GM18498 (cell line): ENCODE data around the gene ATF4.
"Not testable (repeated sequence)": the region's sequence is repeated elsewhere in the genome, so short reads cannot be mapped to it uniquely, and the experiment has no call there.

Experiments used
- ATAC-seq: cut with Tn5 transposase; IDR thresholded peaks from one replicate; pipeline ENCODE4 v1.9.1; 2021; ENCODE audit warnings: mild to moderate bottlenecking, moderate library complexity; ENCODE audit not compliant: unreplicated experiment

The ATF4 gene

DNA sequence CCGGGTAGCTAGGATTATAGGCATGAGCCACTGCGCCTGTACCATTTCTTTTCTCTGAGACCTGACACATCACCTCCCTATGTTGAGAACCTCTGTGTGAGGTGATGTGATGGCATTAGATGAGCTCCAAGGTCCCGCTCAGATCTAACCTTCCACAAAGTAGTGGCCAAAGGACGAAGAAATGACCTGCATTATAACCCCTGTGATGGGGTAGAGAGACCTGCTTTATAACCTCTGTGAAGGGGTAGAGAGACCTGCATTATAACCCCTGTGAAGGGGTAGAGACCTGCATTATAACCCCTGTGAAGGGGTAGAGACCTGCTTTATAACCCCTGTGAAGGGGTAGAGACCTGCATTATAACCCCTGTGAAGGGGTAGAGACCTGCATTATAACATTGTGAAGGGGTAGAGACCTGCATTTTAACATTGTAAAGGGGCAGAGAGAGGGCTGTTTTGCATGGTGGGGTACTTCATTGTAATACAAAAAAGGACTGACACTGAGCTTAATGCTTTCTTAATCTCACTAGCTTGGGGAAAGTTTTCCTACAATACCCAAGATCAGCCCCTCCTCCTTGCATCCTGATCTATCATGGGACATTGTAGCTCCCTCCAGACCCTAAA is 9.7 kb upstream of the ATF4 start:
- no peak for ATAC-seq

DNA sequence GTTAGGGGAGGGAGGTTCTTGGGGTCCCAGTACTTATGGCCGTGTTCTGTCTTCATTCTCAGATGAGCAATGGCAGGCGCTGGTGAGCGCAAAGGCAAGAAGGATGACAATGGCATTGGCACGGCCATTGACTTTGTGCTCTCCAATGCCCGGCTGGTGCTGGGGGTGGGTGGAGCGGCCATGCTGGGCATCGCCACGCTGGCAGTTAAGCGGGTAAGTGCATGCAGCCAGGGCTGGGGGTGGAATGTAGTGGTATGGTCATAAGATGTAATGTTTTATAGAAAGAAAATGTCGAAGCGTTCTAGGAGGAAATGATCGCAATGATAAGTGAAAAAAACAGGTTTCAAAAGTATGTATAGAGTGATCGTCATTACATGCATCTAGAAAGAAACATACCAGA is 9.1 kb upstream of the ATF4 start:
- ATAC-seq: no peak

- no peak for ATAC-seq
These were observed 8.3 kb upstream of the ATF4 start for GRCh38 chr22:39512026-39512425.

GRCh38 chr22:39513791-39514190 is 6.6 kb upstream of the ATF4 start:
- no peak for ATAC-seq

- ATAC-seq: no peak
These were observed 5.9 kb upstream of the ATF4 start for GRCh38 chr22:39514373-39514973.

DNA sequence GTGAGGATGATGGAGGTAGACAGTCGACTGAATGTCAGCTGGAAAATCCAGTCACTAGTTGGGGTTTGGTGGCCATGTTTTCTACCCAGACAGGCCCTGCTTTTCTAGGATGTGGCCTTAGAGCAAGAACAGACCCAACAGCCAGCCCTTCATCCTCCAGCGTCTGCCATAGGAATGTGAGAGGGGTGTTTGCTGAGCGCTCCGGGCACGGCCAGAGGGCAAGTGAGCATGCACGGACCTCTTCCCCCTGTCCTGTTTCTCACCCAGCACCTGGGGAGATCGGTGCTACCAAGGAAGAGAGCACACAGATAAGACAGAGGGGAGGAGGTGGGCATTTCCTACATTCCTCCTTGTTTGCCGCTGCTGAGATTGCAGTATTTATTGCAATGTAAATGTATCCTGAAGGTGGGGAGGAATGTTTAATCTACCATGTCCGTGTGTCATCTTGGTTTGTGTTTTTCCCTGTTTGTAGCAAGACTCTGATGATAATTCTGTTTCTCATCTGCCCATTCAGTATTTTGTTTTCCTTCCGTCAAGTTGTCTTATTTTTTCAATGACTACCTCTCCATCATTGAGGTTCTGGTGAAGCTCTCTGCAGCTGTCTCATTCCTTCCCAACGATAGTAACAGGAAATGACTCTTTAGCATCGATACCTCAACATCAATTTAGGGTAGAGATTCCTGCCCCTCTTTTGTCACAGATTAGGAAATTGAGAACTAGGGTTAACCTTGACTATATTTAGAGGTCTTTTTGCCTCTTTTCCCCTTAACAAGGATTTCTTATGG is 4.9 kb upstream of the ATF4 start:
- ATAC-seq: no peak

- ATAC-seq: no peak
These were observed 2.9 kb upstream of the ATF4 start for GRCh38 chr22:39517470-39517869.

DNA sequence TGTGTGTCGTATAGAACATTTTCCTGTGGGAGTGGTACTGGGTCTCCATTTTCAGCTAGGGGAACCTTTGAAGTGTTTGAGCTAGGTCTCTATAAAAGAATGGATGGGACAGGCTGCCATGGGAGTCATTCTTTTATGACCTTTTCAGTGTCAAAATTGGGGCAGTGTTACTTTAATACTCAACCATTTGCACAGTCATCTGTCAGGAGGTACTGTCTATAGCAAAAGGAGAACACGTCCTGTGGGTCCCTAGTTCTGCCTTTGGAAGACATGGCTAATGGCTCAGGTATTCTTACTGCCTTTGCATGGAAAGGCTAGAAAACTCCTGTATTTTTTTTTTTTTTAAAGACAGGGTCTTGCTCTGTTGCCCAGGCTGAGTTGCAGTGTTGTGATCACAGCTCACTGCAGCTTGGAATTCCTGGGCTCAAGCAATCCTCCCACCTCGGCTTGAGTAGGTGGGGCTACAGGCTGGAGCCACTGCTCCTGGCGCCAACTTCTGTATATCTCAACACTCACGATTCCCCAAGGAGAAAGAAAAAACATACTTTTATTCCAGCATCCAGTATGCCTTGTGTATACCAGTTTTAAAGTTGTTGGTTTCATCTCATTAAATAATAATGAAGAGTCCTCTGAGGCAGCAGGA is 2.1 kb upstream of the ATF4 start:
- ATAC-seq: no peak

- no peak for ATAC-seq
These were observed 1.2 kb upstream of the ATF4 start for GRCh38 chr22:39518996-39519680.

DNA sequence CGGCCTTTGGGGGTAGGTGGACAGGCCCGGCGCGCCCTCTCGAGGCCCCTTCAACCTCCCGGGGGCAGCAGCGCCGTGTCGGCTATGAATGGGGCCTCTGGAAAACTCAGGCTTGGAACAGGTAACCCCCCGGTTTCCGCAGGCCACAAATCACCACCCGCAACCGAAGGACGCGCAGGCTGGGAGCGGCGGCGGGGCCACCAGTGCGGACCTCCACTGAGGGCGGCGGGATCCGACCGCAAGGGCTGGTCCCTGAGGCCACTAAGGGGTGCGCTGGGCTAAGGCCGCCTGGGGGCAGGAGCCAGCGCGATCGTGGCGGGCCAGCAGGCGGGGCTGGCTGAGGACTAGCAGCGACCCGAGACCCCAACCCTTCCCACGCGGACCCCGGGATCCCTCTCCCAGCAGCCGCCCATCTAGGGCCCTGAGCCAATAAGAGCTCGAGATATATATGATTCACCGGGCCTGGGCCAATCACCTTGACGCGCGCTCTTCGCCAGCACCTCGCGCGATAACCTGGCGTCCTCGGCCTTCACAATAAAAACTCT is 609 bp upstream of the ATF4 start:
- ATAC-seq: peak; percentile 74

DNA sequence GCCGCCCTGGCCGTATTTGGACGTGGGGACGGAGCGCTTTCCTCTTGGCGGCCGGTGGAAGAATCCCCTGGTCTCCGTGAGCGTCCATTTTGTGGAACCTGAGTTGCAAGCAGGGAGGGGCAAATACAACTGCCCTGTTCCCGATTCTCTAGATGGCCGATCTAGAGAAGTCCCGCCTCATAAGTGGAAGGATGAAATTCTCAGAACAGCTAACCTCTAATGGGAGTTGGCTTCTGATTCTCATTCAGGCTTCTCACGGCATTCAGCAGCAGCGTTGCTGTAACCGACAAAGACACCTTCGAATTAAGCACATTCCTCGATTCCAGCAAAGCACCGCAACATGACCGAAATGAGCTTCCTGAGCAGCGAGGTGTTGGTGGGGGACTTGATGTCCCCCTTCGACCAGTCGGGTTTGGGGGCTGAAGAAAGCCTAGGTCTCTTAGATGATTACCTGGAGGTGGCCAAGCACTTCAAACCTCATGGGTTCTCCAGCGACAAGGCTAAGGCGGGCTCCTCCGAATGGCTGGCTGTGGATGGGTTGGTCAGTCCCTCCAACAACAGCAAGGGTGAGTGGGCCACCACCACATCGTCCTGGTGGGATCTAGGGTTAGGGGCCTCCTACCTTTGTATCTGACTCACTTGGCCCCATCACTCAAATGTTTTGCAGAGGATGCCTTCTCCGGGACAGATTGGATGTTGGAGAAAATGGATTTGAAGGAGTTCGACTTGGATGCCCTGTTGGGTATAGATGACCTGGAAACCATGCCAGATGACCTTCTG is 934 bp downstream of the ATF4 start:
- not testable (repeated sequence) for ATAC-seq

- not testable (repeated sequence) for ATAC-seq
These were observed 1.7 kb downstream of the ATF4 start for GRCh38 chr22:39522091-39522490.

DNA sequence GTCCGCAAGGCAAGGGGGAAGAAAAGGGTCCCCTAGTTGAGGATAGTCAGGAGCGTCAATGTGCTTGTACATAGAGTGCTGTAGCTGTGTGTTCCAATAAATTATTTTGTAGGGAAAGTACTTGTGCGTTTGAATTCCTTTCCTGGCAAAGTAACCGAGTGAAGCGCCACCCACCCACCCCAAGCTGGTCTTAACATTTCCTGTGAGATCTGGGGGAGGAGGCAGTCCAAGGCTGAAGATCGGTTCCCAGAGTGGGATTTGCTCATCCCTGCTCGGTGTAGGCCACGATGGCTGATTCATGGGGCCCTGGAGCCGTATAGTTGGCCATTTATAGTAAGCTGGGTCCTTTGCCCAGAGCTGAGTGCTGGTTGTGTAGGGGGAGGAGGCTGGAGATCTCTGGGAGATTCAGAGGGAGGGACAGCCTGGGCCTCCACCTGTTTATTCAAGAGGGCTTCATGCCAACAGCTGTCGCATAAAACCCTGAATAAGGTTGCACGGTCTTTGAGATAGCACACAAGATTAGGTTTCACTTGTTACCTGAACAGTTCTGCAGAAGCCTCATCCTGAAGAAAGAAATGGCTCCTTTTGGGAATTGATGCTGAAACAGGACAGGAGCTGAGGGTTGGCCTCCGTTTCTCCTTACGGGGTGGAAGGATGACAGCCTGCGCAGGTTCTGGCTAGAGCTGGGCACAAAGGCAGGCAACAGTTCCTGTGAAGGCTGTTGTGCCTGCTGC is 2.4 kb downstream of the ATF4 start:
- ATAC-seq: no peak

DNA sequence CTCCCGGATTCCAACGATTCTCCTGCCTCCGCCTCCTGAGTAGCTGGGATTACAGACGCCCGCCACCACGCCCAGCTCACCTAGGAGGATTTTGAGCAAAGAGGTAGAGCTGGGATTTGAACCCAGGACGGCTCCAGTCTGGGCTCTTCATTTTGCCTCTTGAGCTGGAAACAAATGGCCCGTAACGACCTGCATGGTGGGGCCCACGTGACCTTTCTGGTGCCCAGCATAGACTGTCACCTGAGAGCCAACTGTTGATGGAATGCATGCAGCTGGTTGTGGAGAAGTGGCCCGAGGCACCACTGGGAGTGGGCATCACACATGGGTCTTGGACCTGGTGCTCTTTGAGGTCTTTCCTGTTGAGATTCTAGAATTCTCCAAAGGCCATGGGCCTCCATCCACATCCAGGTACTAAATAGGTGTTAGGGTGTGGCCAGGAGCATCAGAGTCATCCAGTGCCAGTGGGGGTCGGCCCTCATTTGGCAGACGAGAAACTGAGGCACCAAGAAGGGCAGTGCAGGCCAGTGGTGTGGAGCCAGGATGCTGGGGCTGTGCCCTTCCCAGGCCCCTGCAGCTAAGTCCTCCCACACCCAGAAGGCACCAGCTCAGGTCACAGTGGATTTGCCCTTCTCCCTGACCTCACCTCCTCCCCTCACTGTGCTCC is 3.9 kb downstream of the ATF4 start:
- ATAC-seq: no peak

GRCh38 chr22:39524753-39525657 is 4.6 kb downstream of the ATF4 start:
- ATAC-seq: no peak

DNA sequence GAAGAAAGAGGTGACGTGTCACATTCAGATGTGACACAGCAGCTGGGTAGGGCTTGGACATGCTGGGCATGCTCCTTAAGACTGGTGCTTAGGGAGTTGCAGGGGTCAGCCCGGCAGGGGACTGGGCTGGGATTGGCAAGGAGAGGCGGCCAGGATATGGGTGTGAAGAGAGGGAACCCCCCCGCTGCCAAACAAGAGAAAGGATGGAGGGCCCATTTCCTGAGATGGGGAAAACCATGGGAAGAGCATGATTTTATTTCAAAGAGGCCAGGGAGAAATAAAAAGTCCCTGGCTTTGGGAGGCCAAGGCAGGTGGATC is 5.3 kb downstream of the ATF4 start:
- ATAC-seq: no peak

DNA sequence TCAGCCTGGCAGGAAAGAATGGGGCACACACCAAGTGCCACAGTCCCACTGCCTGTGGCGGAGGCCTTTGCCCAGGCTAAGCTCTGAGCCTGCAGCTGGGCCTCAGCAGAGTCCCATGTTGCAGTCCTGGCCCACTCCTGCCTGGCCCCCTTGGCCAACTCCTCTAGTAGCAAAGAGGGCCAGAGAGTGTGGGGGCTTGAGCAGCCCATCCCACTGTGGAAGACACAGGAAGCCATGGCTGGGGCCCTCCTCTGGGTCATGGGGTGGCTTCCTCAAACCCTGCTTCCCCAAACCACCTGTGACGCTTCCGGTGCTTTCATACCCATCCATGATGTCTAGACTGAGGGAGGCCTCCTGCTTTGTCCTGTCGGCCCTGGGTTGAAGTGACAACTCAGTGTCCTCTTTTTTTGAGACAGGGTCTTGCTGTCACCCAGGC is 6.4 kb downstream of the ATF4 start:
- ATAC-seq: no peak

GRCh38 chr22:39527481-39527961 is 7.2 kb downstream of the ATF4 start:
- ATAC-seq: no peak
